ENCODE results near the gene MANF. TPM values are rescaled to one million over a fixed set of nuclear protein-coding genes. Genes with fewer than 3 reads are reported as not detected.

MANF gene
- total RNA-seq, 1 donor from 2014 or later, result 133 TPM

GRCh38 chr3:51393134-51393495, 8.0 kb downstream of the MANF start:
- Histone ChIP-seq H3K4me3 (ENCODE audit: low read depth, low read length) (no peak overlapping the region), H3K36me3 (ENCODE audit: control insufficient read depth, insufficient read depth, low read length) (peaks cover 11% of the 10 kb centered on the region), H3K27me3 (ENCODE audit: control insufficient read depth, insufficient read depth, low read length) (no peaks in the 10 kb centered on the region)
- no peak for DNase-seq (ENCODE audit: low read depth)
- no peak for TF ChIP-seq CTCF (IDR thresholded peaks at IDR 0.05; ENCODE audit: insufficient read depth, low read length, poor library complexity, severe bottlenecking)

GRCh38 chr3:51393564-51393963, 8.5 kb downstream of the MANF start:
- Histone ChIP-seq H3K36me3 (ENCODE audit: control insufficient read depth, insufficient read depth, low read length) (peaks cover 9% of the 10 kb centered on the region), H3K27me3 (ENCODE audit: control insufficient read depth, insufficient read depth, low read length) (no peaks in the 10 kb centered on the region), H3K4me3 (ENCODE audit: low read depth, low read length) (no peak overlapping the region)
- no peak for DNase-seq (ENCODE audit: low read depth)
- no peak for TF ChIP-seq CTCF (IDR thresholded peaks at IDR 0.05; ENCODE audit: insufficient read depth, low read length, poor library complexity, severe bottlenecking)

- H3K4me3 ChIP-seq (ENCODE audit: low read depth, low read length), result no peak overlapping the region
- no peak for DNase-seq (ENCODE audit: low read depth)
- H3K27me3 ChIP-seq (ENCODE audit: control insufficient read depth, insufficient read depth, low read length), result no peaks in the 10 kb centered on the region
- TF ChIP-seq CTCF (IDR thresholded peaks at IDR 0.05; ENCODE audit: insufficient read depth, low read length, poor library complexity, severe bottlenecking), result no peak
- peaks cover 9% of the 10 kb centered on the region for H3K36me3 ChIP-seq (ENCODE audit: control insufficient read depth, insufficient read depth, low read length)
Observed at GRCh38 chr3:51394541-51394940, 9.4 kb downstream of the MANF start.

- H3K27me3 ChIP-seq (ENCODE audit: control insufficient read depth, insufficient read depth, low read length), result no peaks in the 10 kb centered on the region
- no peak for TF ChIP-seq CTCF (IDR thresholded peaks at IDR 0.05; ENCODE audit: insufficient read depth, low read length, poor library complexity, severe bottlenecking)
- H3K36me3 ChIP-seq (ENCODE audit: control insufficient read depth, insufficient read depth, low read length), result peaks cover 9% of the 10 kb centered on the region
- H3K4me3 ChIP-seq (ENCODE audit: low read depth, low read length), result no peak overlapping the region
- DNase-seq (ENCODE audit: low read depth), result no peak
Observed at GRCh38 chr3:51395493-51396213, 10.6 kb downstream of the MANF start.

- Histone ChIP-seq H3K27me3 (ENCODE audit: control insufficient read depth, insufficient read depth, low read length) (no peaks in the 10 kb centered on the region), H3K36me3 (ENCODE audit: control insufficient read depth, insufficient read depth, low read length) (peaks cover 9% of the 10 kb centered on the region), H3K4me3 (ENCODE audit: low read depth, low read length) (no peak overlapping the region)
- DNase-seq (ENCODE audit: low read depth), result no peak
- no peak for TF ChIP-seq CTCF (IDR thresholded peaks at IDR 0.05; ENCODE audit: insufficient read depth, low read length, poor library complexity, severe bottlenecking)
Observed at GRCh38 chr3:51396401-51396800, 11.3 kb downstream of the MANF start.

GRCh38 chr3:51397392-51397791, 12.3 kb downstream of the MANF start:
- Histone ChIP-seq H3K36me3 (ENCODE audit: control insufficient read depth, insufficient read depth, low read length) (peaks cover 8% of the 10 kb centered on the region), H3K27me3 (ENCODE audit: control insufficient read depth, insufficient read depth, low read length) (no peaks in the 10 kb centered on the region), H3K4me3 (ENCODE audit: low read depth, low read length) (no peak overlapping the region)
- DNase-seq (ENCODE audit: low read depth), result no peak
- TF ChIP-seq CTCF (IDR thresholded peaks at IDR 0.05; ENCODE audit: insufficient read depth, low read length, poor library complexity, severe bottlenecking), result no peak

All from kidney epithelial cell (primary cell).